Raji (cell line): Measurements from ENCODE around the gene SPEF1.

ENCODE experiments used
- POLR2A ChIP-seq: IDR thresholded peaks from 2 replicates; pipeline ENCODE4 v1.6.1; 2011; ENCODE audit warnings: low read depth, low read length, control low read depth; ENCODE audit not compliant: insufficient read depth

Gene SPEF1

GRCh38 chr20:3813848-3814581 lies 32.8 kb upstream of the SPEF1 start:
- no peak for TF ChIP-seq POLR2A

GRCh38 chr20:3812975-3813847 lies 32.0 kb upstream of the SPEF1 start:
- no peak for TF ChIP-seq POLR2A

- TF ChIP-seq POLR2A: no peak
These were observed 31.0 kb upstream of the SPEF1 start for GRCh38 chr20:3812259-3812681.

GRCh38 chr20:3811467-3812258 lies 30.4 kb upstream of the SPEF1 start:
- no peak for TF ChIP-seq POLR2A

- TF ChIP-seq POLR2A: no peak
These were observed 27.3 kb upstream of the SPEF1 start for GRCh38 chr20:3808544-3808943.

- no peak for TF ChIP-seq POLR2A
These were observed 23.5 kb upstream of the SPEF1 start for GRCh38 chr20:3804781-3805180.

GRCh38 chr20:3804254-3804751 lies 23.1 kb upstream of the SPEF1 start:
- no peak for TF ChIP-seq POLR2A

GRCh38 chr20:3803854-3804253 lies 22.6 kb upstream of the SPEF1 start:
- TF ChIP-seq POLR2A: no peak

GRCh38 chr20:3803289-3803688 lies 22.0 kb upstream of the SPEF1 start:
- TF ChIP-seq POLR2A: no peak

GRCh38 chr20:3802524-3803239 lies 21.4 kb upstream of the SPEF1 start:
- TF ChIP-seq POLR2A: no peak

- TF ChIP-seq POLR2A: no peak
These were observed 20.6 kb upstream of the SPEF1 start for GRCh38 chr20:3801846-3802245.

- no peak for TF ChIP-seq POLR2A
These were observed 20.1 kb upstream of the SPEF1 start for GRCh38 chr20:3801299-3801698.

- no peak for TF ChIP-seq POLR2A
These were observed 19.6 kb upstream of the SPEF1 start for GRCh38 chr20:3800878-3801260.

GRCh38 chr20:3800256-3800877 lies 19.1 kb upstream of the SPEF1 start:
- no peak for TF ChIP-seq POLR2A
